Neural crest cell (in vitro differentiated cells): ENCODE measurements around the gene FRAS1. TPM values are rescaled to one million over a fixed set of nuclear protein-coding genes. Genes with fewer than 3 reads are reported as not detected.
"Not testable (repeated sequence)": the region's sequence is repeated elsewhere in the genome, so short reads cannot be mapped to it uniquely, and the experiment has no call there.

Source experiments
- DNase-seq: peaks from one replicate; pipeline ENCODE4 v3.0.0; 2021; ENCODE audit warnings: low read depth, mixed read lengths, low spot score
- H3K27ac Mint-ChIP-seq: one replicate; pipeline ENCODE4 v1.8.0; 2021; ENCODE audit warnings: mild to moderate bottlenecking, mixed read lengths; ENCODE audit not compliant: unreplicated experiment
- H3K27me3 Mint-ChIP-seq: 2 replicates; pipeline ENCODE4 v1.8.0; 2021; ENCODE audit warnings: low read depth, mild to moderate bottlenecking, mixed read lengths
- H3K36me3 Mint-ChIP-seq: 2 replicates; pipeline ENCODE4 v1.8.0; 2021; ENCODE audit warnings: low read depth, mild to moderate bottlenecking, mixed read lengths
- H3K4me1 Mint-ChIP-seq: 2 replicates; pipeline ENCODE4 v1.8.0; 2021; ENCODE audit warnings: mixed read lengths
- H3K4me3 Mint-ChIP-seq: one replicate; pipeline ENCODE4 v1.8.0; 2021; ENCODE audit warnings: mild to moderate bottlenecking, mixed read lengths
- H3K9me3 Mint-ChIP-seq: 2 replicates; pipeline ENCODE4 v1.8.0; 2021; ENCODE audit warnings: mixed read lengths
- CTCF ChIP-seq: fragments of 200-600 bp; sonication (generic); conservative IDR thresholded peaks from 2 replicates; pipeline ENCODE4 v1.5.0; 2021; ENCODE audit warnings: antibody characterized with exemption, mild to moderate bottlenecking
- total RNA-seq: library from RNA; stranded (reverse); gene quantifications from 2 replicates; pipeline ENCODE4 v1.2.1, GENCODE V29; 2021

FRAS1 gene
- total RNA-seq, 1 donor from 2014 or later, result 8.4 TPM

- Mint-ChIP-seq H3K27me3 (no peaks in the 10 kb centered on the region), H3K36me3 (no peaks in the 10 kb centered on the region), H3K4me3 (no peak overlapping the region), H3K4me1 (peaks cover 12% of the 10 kb centered on the region), H3K9me3 (no peaks in the 10 kb centered on the region), H3K27ac (no peak overlapping the region)
- TF ChIP-seq CTCF, result no peak
- no peak for DNase-seq
Observed at GRCh38 chr4:78079726-78080430, 22.8 kb downstream of the FRAS1 start.

- H3K4me3 Mint-ChIP-seq, result no peak overlapping the region
- TF ChIP-seq CTCF, result no peak
- peaks cover 2% of the 10 kb centered on the region for H3K9me3 Mint-ChIP-seq
- no peaks in the 10 kb centered on the region for H3K27me3 Mint-ChIP-seq
- H3K27ac Mint-ChIP-seq, result no peak overlapping the region
- no peak for DNase-seq
- no peaks in the 10 kb centered on the region for H3K4me1 Mint-ChIP-seq
- H3K36me3 Mint-ChIP-seq, result no peaks in the 10 kb centered on the region
Observed at GRCh38 chr4:78081541-78081940, 24.4 kb downstream of the FRAS1 start.

- Mint-ChIP-seq H3K9me3 (peaks cover 2% of the 10 kb centered on the region), H3K4me3 (no peak overlapping the region), H3K27ac (no peak overlapping the region), H3K4me1 (no peaks in the 10 kb centered on the region), H3K27me3 (no peaks in the 10 kb centered on the region), H3K36me3 (no peaks in the 10 kb centered on the region)
- DNase-seq, result no peak
- TF ChIP-seq CTCF, result no peak
Observed at GRCh38 chr4:78083035-78083434, 25.9 kb downstream of the FRAS1 start.

GRCh38 chr4:78091534-78091933, 34.4 kb downstream of the FRAS1 start:
- TF ChIP-seq CTCF, result no peak
- Mint-ChIP-seq H3K36me3 (no peaks in the 10 kb centered on the region), H3K9me3 (peaks cover 10% of the 10 kb centered on the region), H3K27ac (no peak overlapping the region), H3K4me1 (peaks cover 9% of the 10 kb centered on the region), H3K27me3 (no peaks in the 10 kb centered on the region), H3K4me3 (no peak overlapping the region)
- no peak for DNase-seq

- H3K27ac Mint-ChIP-seq, result peak overlapping the region; percentile 3
- H3K27me3 Mint-ChIP-seq, DNase-seq, H3K4me1 Mint-ChIP-seq, H3K4me3 Mint-ChIP-seq, H3K36me3 Mint-ChIP-seq: not testable (repeated sequence)
- peaks cover 15% of the 10 kb centered on the region for H3K9me3 Mint-ChIP-seq
Observed at GRCh38 chr4:78092350-78092749, 35.2 kb downstream of the FRAS1 start.

GRCh38 chr4:78092850-78093249, 35.7 kb downstream of the FRAS1 start:
- no peak for DNase-seq
- peaks cover 9% of the 10 kb centered on the region for H3K4me1 Mint-ChIP-seq
- TF ChIP-seq CTCF, result no peak
- no peak overlapping the region for H3K27ac Mint-ChIP-seq
- peaks cover 5% of the 10 kb centered on the region for H3K36me3 Mint-ChIP-seq
- no peaks in the 10 kb centered on the region for H3K27me3 Mint-ChIP-seq
- peaks cover 16% of the 10 kb centered on the region for H3K9me3 Mint-ChIP-seq
- H3K4me3 Mint-ChIP-seq, result no peak overlapping the region
